GM19099 (cell line): Measurements from ENCODE around the gene SLC35F4.

Source experiments
- POLR2A ChIP-seq: IDR thresholded peaks from 3 replicates; pipeline ENCODE4 v1.6.1; 2011; ENCODE audit warnings: low read depth; ENCODE audit not compliant: insufficient read length; ENCODE audit errors: extremely low read depth

SLC35F4 gene

DNA sequence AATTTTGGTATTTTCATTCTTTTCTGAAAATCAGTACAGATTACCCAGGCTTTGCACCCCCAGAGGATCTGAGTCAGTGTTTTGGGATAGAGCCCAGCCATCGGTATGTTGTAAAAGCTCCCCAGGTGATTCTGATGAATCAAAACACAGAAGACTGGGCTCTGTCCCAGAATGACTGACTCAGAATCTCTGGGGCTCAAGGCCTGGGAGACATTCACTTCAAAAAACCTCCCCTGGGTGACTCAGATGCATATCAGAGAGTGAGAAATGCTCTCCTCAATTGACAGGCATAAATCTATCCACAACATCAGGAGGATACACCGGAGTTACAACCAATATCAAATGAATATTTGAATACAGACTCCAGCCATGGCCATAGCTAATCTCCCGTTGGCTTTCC, 32.6 kb downstream of the SLC35F4 start:
- TF ChIP-seq POLR2A: no peak

DNA sequence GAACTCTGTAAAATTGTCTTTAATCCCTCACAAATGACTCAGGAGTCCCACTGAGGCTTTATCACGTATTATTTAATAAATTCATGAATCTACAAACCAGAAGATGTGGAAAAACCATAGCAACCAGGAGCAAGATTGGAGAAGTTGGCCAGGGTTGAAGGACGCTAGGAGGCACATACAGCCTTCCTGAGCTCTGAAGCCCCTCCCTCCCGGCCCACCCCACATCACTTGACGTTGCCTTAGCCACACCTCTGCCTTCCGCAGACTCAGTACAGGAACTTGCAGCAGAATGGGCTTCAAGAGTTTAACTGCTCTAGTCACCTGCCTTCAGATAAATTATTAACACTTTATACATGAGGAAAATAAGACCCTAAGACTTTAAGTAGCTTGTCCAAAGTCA, 33.9 kb downstream of the SLC35F4 start:
- no peak for TF ChIP-seq POLR2A

DNA sequence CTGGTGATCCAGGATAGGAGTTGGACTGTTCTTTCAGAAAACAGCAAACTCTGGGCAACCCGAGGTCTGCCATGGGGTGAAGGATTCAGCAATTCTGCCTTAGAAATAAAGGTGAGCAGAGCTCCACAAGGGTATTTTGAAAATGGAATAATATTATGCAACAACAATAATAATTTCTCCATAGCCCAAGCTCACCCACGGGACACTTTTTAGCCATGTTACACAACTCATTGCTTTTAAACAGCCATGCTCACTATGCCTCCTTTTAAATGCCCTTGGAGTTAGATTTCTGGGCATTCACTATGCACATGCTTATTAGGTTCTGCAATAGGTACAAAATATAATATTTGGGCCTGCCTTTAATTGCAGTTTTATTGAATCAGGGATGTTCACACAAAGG, 37.2 kb downstream of the SLC35F4 start:
- TF ChIP-seq POLR2A: no peak

GRCh38 chr14:57823015-57823660, 42.8 kb downstream of the SLC35F4 start:
- TF ChIP-seq POLR2A: no peak

DNA sequence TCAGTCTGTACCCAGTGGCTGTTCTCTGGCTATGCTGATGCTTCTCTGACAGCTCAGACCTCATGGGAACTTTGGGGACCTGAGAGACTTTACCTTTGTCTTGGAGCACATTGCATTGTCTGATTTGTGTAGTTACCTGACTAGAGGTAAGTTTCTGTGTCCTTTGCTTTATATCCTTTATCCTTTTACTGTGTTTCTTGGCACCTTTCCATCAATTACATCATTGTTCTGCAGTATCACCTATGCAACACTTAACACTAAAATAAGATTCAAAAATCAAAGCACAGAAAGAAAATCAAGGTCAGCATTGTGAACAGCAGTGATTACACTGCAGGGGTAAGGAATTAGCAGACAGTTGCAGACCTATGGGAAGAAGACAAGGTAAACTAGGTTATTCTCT, 43.8 kb downstream of the SLC35F4 start:
- no peak for TF ChIP-seq POLR2A

- no peak for TF ChIP-seq POLR2A
Observed at GRCh38 chr14:57820581-57820980, 45.3 kb downstream of the SLC35F4 start.

DNA sequence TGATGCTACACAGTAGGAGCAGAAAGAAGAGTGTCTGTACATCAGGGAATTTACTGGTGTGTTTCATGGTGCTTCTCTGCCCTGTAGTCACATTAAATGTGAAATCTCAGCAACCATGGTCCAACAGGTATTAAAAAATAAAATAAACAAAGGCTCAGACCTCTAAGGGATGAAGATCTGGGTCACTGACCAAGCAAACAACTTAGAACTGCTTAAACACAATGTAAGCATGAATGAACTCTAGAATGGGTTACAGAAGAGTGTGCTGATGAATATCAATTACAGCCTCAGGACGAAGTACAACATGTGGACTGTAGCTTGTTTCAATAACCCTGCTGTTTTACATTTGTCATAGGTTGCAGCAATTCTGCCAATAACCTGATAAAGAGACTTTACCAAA, 47.4 kb downstream of the SLC35F4 start:
- no peak for TF ChIP-seq POLR2A

GRCh38 chr14:57816568-57817284, 49.2 kb downstream of the SLC35F4 start:
- no peak for TF ChIP-seq POLR2A

- TF ChIP-seq POLR2A: no peak
Observed at GRCh38 chr14:57814726-57815125, 51.2 kb downstream of the SLC35F4 start.

DNA sequence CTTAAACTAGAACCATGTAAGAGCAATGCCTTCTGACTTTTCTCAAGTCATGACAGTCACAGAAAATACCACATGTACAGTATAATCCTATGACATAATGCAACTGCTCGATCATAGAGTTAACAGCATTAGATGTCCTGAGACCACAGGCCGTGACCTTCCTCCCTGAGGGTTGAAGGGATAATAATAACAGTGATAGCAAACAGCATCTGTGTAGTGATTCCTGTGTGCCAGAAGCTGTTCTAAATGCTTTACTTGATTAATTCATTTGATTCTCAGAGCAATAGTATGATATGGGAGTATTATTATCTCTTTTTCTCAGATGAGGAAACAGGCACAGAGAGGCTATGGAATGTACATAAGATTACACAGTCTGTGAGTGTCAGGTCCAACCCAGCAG, 53.2 kb downstream of the SLC35F4 start:
- TF ChIP-seq POLR2A: no peak

DNA sequence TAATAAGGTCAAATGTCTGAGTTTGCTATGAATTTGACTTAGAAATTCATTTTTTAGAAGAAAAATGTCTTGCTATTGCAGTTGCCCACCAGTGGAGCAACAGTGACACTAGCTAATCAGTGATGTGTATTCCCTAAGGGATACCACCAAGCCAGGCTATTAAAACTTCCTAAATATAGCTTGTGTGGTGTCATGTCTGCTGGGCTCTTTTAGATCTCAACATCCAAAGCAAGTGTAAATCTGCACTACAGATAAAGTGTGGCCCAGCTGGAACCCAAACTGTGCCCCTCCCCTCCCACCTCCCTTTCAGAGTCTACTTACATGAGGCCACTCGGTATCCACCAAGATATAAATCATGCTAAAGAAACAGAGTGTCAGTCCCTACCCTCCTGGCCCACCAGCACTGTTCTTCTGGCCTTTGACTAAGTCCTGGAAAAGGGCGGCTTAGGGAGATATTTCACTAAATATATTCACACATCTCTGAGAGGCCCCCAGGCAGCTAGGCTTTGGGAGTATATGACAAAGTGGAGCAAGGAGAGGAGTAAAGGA, 53.8 kb downstream of the SLC35F4 start:
- no peak for TF ChIP-seq POLR2A

GRCh38 chr14:57809808-57810207, 56.1 kb downstream of the SLC35F4 start:
- TF ChIP-seq POLR2A: no peak

DNA sequence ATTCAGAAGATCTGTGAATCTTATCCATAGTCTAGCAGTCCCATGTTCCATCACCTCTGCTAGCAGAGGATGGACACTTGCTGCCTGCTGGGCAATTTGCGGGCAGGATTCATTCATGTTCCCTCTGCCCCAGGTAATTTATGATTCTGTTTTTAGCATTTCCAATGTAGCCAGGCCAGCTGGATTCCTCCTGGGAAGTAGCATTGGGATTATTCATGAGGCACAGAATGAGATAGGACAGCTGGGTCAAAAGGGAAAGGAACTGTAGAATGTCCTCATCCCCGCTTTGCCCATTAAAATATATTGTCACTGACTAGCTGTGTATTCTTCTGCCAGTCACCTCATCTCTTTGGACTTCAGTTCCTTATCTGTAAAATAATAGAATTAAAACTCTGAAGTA, 68.7 kb downstream of the SLC35F4 start:
- TF ChIP-seq POLR2A: no peak

DNA sequence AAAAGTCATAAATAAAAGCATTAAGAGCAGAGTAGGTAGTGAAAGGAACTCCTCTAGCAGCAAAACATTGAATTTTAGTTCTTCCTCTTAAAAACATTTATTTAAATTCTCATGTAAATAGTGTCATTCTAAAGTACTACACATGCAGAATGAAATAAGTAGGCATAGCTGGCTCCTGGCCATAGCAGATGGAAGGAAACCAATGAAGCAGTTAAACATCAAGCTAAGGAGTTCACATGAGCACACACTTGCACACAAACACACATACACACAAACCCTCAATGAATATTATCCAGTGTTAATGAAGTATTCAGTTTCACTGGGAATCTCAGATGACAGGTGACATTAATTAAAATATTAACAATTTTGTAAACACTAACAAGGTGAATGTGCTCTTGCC, 69.3 kb downstream of the SLC35F4 start:
- no peak for TF ChIP-seq POLR2A

- TF ChIP-seq POLR2A: no peak
Observed at GRCh38 chr14:57785058-57785457, 80.8 kb downstream of the SLC35F4 start.

DNA sequence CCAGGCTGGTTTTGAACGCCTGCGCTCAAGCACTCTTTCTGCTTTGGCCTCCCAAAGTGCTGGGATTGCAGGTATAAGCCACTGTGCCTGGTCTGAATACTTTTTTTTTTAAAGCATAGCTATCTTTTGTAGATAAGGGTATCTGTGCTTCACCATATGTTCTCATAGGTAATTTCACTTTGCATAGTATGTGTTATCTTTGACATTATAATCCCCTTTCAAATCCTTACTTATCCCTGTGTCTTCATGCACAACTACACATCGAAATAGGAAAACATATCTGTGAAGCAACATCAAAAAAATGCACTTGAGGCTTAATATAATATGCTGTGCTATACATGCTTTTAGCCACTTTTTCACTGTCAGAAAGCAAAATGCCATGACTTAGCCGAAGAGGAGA, 94.1 kb downstream of the SLC35F4 start:
- no peak for TF ChIP-seq POLR2A

DNA sequence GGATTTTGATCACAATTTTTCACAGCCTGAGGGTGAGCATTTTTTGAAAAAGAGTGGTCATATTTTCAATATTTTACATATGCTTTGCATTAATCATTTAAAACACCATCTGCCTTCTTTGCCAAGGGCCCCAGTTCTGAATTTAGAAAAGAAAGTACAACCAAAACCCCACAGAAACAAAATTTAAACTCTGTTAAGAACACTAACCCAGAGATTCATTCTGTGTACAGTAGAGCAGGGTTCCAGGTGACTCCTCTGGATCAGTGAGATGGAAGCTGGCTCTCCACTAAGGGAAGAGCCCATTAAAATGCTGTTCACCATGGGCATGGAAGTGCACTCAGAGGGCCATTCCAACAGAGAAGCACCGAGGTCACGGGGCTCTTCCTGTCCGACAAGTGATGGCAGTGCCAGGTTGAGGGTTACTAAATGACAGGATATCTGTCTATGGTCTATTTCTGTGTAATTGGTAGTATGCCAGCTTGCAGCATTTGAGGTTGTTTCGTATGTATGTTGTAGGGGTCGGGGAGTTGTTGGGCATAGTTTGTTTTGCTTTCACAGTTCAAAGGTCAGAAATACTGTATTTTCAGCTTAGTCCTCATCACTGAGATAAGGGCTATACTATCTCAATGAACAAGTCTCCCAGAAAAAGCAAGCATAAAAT, 95.9 kb downstream of the SLC35F4 start:
- TF ChIP-seq POLR2A: no peak

GRCh38 chr14:57761800-57762199, 104.1 kb downstream of the SLC35F4 start:
- no peak for TF ChIP-seq POLR2A
